Measurements from ENCODE around the gene GCC2. TPM values are rescaled to one million over a fixed set of nuclear protein-coding genes. Genes with fewer than 3 reads are reported as not detected.
"Not testable (repeated sequence)": the region's sequence is repeated elsewhere in the genome, so short reads cannot be mapped to it uniquely, and the experiment has no call there.

GCC2 gene
- total RNA-seq, 1 experiment from 2014 or later, result 22.0 TPM

GRCh38 chr2:108423502-108424251 lies 25.3 kb upstream of the GCC2 start:
- H3K27me3 ChIP-seq (ENCODE audit: low read length), result no peaks in the 10 kb centered on the region
- no peak overlapping the region for H3K27ac ChIP-seq (ENCODE audit: low read length)
- H3K4me3 ChIP-seq (ENCODE audit: low read length), result no peak overlapping the region
- H2AFZ ChIP-seq (ENCODE audit: low read length), result no peak overlapping the region
- H3K9me3 ChIP-seq (ENCODE audit: low read length), result no peaks in the 10 kb centered on the region
- no peaks in the 10 kb centered on the region for H4K20me1 ChIP-seq (ENCODE audit: insufficient read depth, low read depth, low read length)
- H3K36me3 ChIP-seq (ENCODE audit: insufficient read depth, low read length), result no peaks in the 10 kb centered on the region
- H3K9ac ChIP-seq (ENCODE audit: low read length), result no peak overlapping the region
- no peaks in the 10 kb centered on the region for H3K4me1 ChIP-seq (ENCODE audit: low read length)
- H3K4me2 ChIP-seq (ENCODE audit: low read depth, low read length, poor library complexity, severe bottlenecking), result no peak overlapping the region
- DNase-seq, result no peak
- no peaks in the 10 kb centered on the region for H3K79me2 ChIP-seq (ENCODE audit: low read length)
- no peaks in the 10 kb centered on the region for H3K9me2 ChIP-seq (replicated peaks; ENCODE audit: insufficient read depth, low read length)

GRCh38 chr2:108428286-108429009 lies 20.6 kb upstream of the GCC2 start:
- H3K9me3 ChIP-seq (ENCODE audit: low read length), result no peaks in the 10 kb centered on the region
- no peak overlapping the region for H3K4me2 ChIP-seq (ENCODE audit: low read depth, low read length, poor library complexity, severe bottlenecking)
- no peak overlapping the region for H3K4me3 ChIP-seq (ENCODE audit: low read length)
- no peaks in the 10 kb centered on the region for H3K27me3 ChIP-seq (ENCODE audit: low read length)
- DNase-seq, result no peak
- no peaks in the 10 kb centered on the region for H3K36me3 ChIP-seq (ENCODE audit: insufficient read depth, low read length)
- H3K4me1 ChIP-seq (ENCODE audit: low read length), result no peaks in the 10 kb centered on the region
- no peak overlapping the region for H2AFZ ChIP-seq (ENCODE audit: low read length)
- H3K9ac ChIP-seq (ENCODE audit: low read length), result no peak overlapping the region
- H3K27ac ChIP-seq (ENCODE audit: low read length), result no peak overlapping the region
- H3K9me2 ChIP-seq (replicated peaks; ENCODE audit: insufficient read depth, low read length), result no peaks in the 10 kb centered on the region
- H3K79me2 ChIP-seq (ENCODE audit: low read length), result no peaks in the 10 kb centered on the region
- H4K20me1 ChIP-seq (ENCODE audit: insufficient read depth, low read depth, low read length), result no peaks in the 10 kb centered on the region

GRCh38 chr2:108435578-108435977 lies 13.4 kb upstream of the GCC2 start:
- not testable (repeated sequence) for H2AFZ ChIP-seq (ENCODE audit: low read length); H3K4me1 ChIP-seq (ENCODE audit: low read length); H3K4me3 ChIP-seq (ENCODE audit: low read length); H3K27ac ChIP-seq (ENCODE audit: low read length); H3K4me2 ChIP-seq (ENCODE audit: low read depth, low read length, poor library complexity, severe bottlenecking); H4K20me1 ChIP-seq (ENCODE audit: insufficient read depth, low read depth, low read length); H3K79me2 ChIP-seq (ENCODE audit: low read length); DNase-seq; H3K9me2 ChIP-seq (replicated peaks; ENCODE audit: insufficient read depth, low read length); H3K9ac ChIP-seq (ENCODE audit: low read length); H3K9me3 ChIP-seq (ENCODE audit: low read length); H3K36me3 ChIP-seq (ENCODE audit: insufficient read depth, low read length); H3K27me3 ChIP-seq (ENCODE audit: low read length)

- no peak overlapping the region for H3K27ac ChIP-seq (ENCODE audit: low read length)
- H3K27me3 ChIP-seq (ENCODE audit: low read length), result no peaks in the 10 kb centered on the region
- no peaks in the 10 kb centered on the region for H3K4me1 ChIP-seq (ENCODE audit: low read length)
- H3K4me2 ChIP-seq (ENCODE audit: low read depth, low read length, poor library complexity, severe bottlenecking), result no peak overlapping the region
- no peak overlapping the region for H3K9ac ChIP-seq (ENCODE audit: low read length)
- no peak overlapping the region for H2AFZ ChIP-seq (ENCODE audit: low read length)
- no peak overlapping the region for H3K4me3 ChIP-seq (ENCODE audit: low read length)
- no peaks in the 10 kb centered on the region for H3K36me3 ChIP-seq (ENCODE audit: insufficient read depth, low read length)
- no peaks in the 10 kb centered on the region for H4K20me1 ChIP-seq (ENCODE audit: insufficient read depth, low read depth, low read length)
- H3K79me2 ChIP-seq (ENCODE audit: low read length), result no peaks in the 10 kb centered on the region
- no peaks in the 10 kb centered on the region for H3K9me2 ChIP-seq (replicated peaks; ENCODE audit: insufficient read depth, low read length)
- DNase-seq, result no peak
- no peaks in the 10 kb centered on the region for H3K9me3 ChIP-seq (ENCODE audit: low read length)
Measured at GRCh38 chr2:108436976-108437375, 12.0 kb upstream of the GCC2 start.

GRCh38 chr2:108441712-108442111 lies 7.3 kb upstream of the GCC2 start:
- Histone ChIP-seq H3K9me2 (replicated peaks; ENCODE audit: insufficient read depth, low read length) (no peaks in the 10 kb centered on the region), H3K9ac (ENCODE audit: low read length) (no peak overlapping the region), H3K9me3 (ENCODE audit: low read length) (no peaks in the 10 kb centered on the region), H3K4me3 (ENCODE audit: low read length) (no peak overlapping the region), H3K36me3 (ENCODE audit: insufficient read depth, low read length) (no peaks in the 10 kb centered on the region), H3K4me2 (ENCODE audit: low read depth, low read length, poor library complexity, severe bottlenecking) (no peak overlapping the region), H3K27me3 (ENCODE audit: low read length) (no peaks in the 10 kb centered on the region), H3K4me1 (ENCODE audit: low read length) (no peaks in the 10 kb centered on the region), H3K79me2 (ENCODE audit: low read length) (no peaks in the 10 kb centered on the region), H3K27ac (ENCODE audit: low read length) (no peak overlapping the region), H4K20me1 (ENCODE audit: insufficient read depth, low read depth, low read length) (no peaks in the 10 kb centered on the region), H2AFZ (ENCODE audit: low read length) (no peak overlapping the region)
- DNase-seq, result no peak

GRCh38 chr2:108444941-108445840 lies 3.8 kb upstream of the GCC2 start:
- Histone ChIP-seq H3K4me1 (ENCODE audit: low read length) (peaks cover 13% of the 10 kb centered on the region), H2AFZ (ENCODE audit: low read length) (no peak overlapping the region), H4K20me1 (ENCODE audit: insufficient read depth, low read depth, low read length) (no peaks in the 10 kb centered on the region), H3K27ac (ENCODE audit: low read length) (no peak overlapping the region), H3K79me2 (ENCODE audit: low read length) (peaks cover 11% of the 10 kb centered on the region), H3K9me2 (replicated peaks; ENCODE audit: insufficient read depth, low read length) (no peaks in the 10 kb centered on the region), H3K36me3 (ENCODE audit: insufficient read depth, low read length) (no peaks in the 10 kb centered on the region), H3K4me3 (ENCODE audit: low read length) (no peak overlapping the region), H3K4me2 (ENCODE audit: low read depth, low read length, poor library complexity, severe bottlenecking) (no peak overlapping the region), H3K27me3 (ENCODE audit: low read length) (no peaks in the 10 kb centered on the region), H3K9me3 (ENCODE audit: low read length) (no peaks in the 10 kb centered on the region), H3K9ac (ENCODE audit: low read length) (no peak overlapping the region)
- DNase-seq, result no peak

- H3K36me3 ChIP-seq (ENCODE audit: insufficient read depth, low read length), result no peaks in the 10 kb centered on the region; the same call in 1 of the 2 replicates
Measured at GRCh38 chr2:108446703-108447102, 2.3 kb upstream of the GCC2 start.

More at GRCh38 chr2:108446703-108447102, 2.3 kb upstream of the GCC2 start:
- Histone ChIP-seq H2AFZ (ENCODE audit: low read length) (no peak overlapping the region), H3K9me2 (replicated peaks; ENCODE audit: insufficient read depth, low read length) (no peaks in the 10 kb centered on the region), H3K4me3 (ENCODE audit: low read length) (no peak overlapping the region), H3K4me1 (ENCODE audit: low read length) (peaks cover 16% of the 10 kb centered on the region), H3K79me2 (ENCODE audit: low read length) (peaks cover 25% of the 10 kb centered on the region), H3K9me3 (ENCODE audit: low read length) (no peaks in the 10 kb centered on the region), H3K9ac (ENCODE audit: low read length) (no peak overlapping the region), H3K27me3 (ENCODE audit: low read length) (no peaks in the 10 kb centered on the region), H3K27ac (ENCODE audit: low read length) (no peak overlapping the region), H3K4me2 (ENCODE audit: low read depth, low read length, poor library complexity, severe bottlenecking) (no peak overlapping the region), H4K20me1 (ENCODE audit: insufficient read depth, low read depth, low read length) (no peaks in the 10 kb centered on the region)
- no peak for DNase-seq
